GM11168 (cell line): ENCODE measurements around the gene NBEAL1.
"Not testable (repeated sequence)": the region's sequence is repeated elsewhere in the genome, so short reads cannot be mapped to it uniquely, and the experiment has no call there.

Experiments used
- in situ Hi-C: fragments of 300-500 bp; cut with MboI; formaldehyde crosslinking; loops from one replicate; pipeline ENCODE4 v1.12.0; 2022; ENCODE audit warnings: low sequenced_read_pairs; ENCODE audit not compliant: unreplicated experiment

Gene NBEAL1

GRCh38 chr2:203014456-203015199 lies at the start of gene NBEAL1:
Gene NBEAL1, plus strand, starts transcription at chr2:203014875. Its CDS starts 1,510 bp downstream, at chr2:203016385.
- in situ Hi-C loops, result no loop called here

GRCh38 chr2:202965810-202966460 lies 48.7 kb upstream of the NBEAL1 start:
- in situ Hi-C loops, result no loop called here

DNA sequence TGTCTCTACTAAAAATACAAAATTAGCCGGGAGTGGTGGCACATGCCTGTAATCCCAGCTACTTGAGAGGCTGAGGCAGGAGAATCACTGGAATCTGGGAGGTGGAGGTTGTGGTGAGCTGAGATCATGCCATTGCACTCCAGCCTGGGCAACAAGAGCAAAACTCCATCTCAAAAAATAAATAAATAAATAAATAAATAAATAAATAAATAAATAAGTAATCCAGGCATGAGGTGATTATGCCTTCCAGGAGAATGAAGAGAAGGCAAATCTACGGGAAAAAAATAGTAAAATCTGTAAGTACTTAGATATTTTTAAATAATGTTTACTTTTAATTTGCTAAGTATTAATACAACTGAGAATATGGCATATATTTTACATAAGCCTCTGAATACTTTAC lies 45.3 kb upstream of the NBEAL1 start:
- in situ Hi-C loops, result not testable (repeated sequence)

GRCh38 chr2:202976809-202977208 lies 37.9 kb upstream of the NBEAL1 start:
- in situ Hi-C loops, result no loop called here

DNA sequence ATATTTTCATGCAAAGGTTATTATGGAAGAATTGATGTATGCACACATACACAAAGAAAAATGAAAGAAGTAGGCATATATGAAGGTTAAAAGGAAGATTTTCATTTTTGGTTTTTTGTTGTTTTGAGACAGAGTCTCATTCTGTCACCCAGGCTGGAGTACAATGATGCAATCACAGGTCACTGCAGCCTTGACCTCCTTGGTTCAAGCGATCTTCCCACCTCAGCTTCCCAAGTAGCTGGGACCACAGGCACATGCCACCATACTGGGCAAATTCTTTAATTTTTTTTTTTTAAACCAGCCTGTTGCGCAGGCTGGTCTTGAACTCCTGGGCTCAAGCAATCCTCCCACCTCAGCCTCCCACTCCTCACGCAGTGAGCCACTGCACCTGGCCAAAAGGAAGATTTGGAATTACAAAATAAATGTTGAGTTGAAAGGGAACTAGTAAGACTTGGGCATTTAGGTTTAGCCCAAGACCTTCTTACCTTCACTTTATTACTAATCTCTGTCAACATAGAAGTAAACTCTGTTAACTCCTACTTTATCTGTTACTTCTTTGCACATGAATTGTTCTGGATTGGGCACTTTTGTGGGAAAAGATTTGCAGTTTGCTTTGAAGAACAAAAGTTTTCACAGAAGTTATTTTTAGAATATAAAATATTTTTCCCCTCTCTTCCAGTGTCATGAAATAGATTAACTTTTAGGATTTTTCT lies 31.7 kb upstream of the NBEAL1 start:
- in situ Hi-C loops, result no loop called here

DNA sequence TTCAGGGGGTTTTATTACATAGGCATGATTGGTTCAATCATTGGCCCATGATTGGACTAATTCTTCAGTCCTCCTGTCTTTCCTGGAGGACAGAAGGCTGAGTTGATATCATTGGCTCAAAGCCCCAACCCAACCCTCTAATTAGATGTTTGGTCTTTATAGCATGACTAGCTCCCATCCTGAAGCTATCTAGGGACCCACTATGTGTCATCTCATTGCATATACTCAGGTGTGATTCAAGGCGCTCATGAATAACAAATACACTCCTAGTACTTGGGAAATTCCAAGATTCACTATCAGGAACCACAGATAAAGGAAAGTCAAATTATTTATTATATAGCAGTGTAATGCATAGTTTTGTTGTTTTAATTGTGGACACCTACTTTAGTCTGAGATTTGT lies 24.9 kb upstream of the NBEAL1 start:
- in situ Hi-C loops, result no loop called here

GRCh38 chr2:202990501-202990900 lies 24.2 kb upstream of the NBEAL1 start:
- in situ Hi-C loops, result no loop called here

DNA sequence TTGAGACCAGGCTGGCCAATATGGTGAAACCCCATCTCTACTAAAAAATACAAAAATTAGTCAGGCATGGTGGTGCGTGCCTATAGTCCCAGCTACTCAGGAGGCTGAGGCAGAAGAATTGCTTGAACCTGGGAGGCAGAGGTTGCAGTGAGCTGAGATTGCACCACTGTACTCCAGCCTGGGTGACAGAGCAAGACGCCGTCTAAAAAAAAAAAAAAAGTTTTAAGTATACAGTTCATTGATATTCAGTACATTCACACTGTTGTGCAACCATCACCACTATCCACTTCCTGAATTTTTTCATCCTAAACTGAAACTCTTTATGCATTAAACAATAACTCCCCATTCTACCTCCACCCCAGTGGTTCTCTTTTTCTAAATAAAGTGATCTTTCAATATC lies 17.6 kb upstream of the NBEAL1 start:
- in situ Hi-C loops, result not testable (repeated sequence)

GRCh38 chr2:203002054-203002821 lies 12.4 kb upstream of the NBEAL1 start:
- in situ Hi-C loops, result no loop called here

DNA sequence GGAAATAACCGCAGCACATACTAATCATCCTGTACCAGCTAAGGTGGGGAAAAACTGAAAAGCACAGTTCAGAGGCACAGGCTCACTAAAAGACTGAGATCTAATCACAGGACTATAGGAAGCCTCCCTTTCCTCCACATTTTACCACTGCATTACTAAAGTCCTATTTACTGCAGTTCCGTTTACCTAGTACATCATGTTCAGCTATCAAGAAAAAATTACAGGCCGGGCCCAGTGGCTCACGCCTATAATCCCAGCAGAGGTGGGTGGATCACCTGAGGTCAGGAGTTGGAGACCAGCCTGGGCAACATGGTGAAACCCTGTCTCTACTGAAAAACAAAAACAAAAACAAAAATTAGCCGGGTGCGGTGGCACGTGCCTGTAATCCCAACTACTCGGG lies 11.0 kb upstream of the NBEAL1 start:
- in situ Hi-C loops, result no loop called here

- in situ Hi-C loops, result no loop called here
Measured at GRCh38 chr2:203016716-203017115, 2.0 kb downstream of the NBEAL1 start.

DNA sequence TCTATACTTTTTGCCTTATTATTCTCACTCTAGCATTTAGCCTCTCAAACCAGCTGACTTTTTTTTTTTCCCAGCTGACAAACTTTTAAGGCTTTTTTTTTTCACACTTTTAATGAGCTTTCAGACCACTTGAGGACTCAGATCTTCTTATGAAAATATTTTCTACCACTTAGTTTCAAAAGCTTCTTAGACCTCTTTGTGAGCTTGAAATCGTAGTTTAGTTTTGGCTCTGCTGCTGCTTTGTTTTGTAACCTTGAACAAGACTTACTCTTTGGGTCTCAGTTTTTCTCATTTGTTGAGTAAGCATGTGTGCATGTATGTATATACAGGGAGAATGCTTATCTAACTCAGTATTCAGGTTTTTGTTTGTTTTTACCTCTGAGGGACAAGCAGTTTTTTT lies 3.5 kb downstream of the NBEAL1 start:
- in situ Hi-C loops, result no loop called here

DNA sequence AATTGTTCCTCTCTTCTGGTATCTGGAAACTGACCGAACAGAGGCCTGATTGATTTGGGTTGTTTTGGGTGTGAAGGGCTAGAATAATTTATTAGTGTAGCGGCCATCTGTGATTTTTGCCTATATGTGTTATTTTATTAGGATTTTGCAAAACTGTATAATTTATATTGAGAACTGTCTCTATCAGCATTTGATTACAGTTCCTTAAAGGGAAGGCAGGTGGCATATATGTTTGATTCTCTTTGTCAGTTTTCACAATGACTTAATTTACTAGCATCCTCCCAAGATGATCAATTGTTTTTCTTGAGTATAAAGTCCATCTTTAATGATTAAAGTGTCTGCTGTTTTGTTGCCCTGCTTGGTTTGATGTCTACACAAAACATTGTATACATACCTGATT lies 4.5 kb downstream of the NBEAL1 start:
- in situ Hi-C loops, result no loop called here

- in situ Hi-C loops, result no loop called here
Measured at GRCh38 chr2:203021991-203022390, 7.3 kb downstream of the NBEAL1 start.

GRCh38 chr2:203022751-203023150 lies 8.1 kb downstream of the NBEAL1 start:
- in situ Hi-C loops, result no loop called here

DNA sequence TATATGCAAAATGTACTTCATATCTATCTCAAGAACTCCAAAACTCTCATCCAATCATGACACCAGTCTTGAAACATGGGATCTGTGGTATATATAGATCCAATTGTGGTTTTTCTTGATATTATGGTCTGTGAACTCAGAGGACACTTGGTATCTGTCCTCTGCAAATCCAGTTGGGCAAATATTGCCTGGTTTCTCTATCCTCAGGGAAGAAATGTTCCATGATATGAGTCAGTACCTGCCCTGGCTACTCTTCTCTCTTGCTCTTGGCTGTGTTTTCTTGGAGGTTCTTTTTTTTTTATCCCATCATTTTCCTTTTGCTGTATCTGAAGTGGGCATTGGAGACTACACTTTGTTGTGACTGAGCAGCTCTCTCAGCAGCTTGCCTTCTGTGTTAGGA lies 10.9 kb downstream of the NBEAL1 start:
- in situ Hi-C loops, result no loop called here

- in situ Hi-C loops, result no loop called here
Measured at GRCh38 chr2:203030545-203030944, 15.9 kb downstream of the NBEAL1 start.

GRCh38 chr2:203030991-203031390 lies 16.3 kb downstream of the NBEAL1 start:
- in situ Hi-C loops, result no loop called here

- in situ Hi-C loops, result no loop called here
Measured at GRCh38 chr2:203033395-203033794, 18.7 kb downstream of the NBEAL1 start.

DNA sequence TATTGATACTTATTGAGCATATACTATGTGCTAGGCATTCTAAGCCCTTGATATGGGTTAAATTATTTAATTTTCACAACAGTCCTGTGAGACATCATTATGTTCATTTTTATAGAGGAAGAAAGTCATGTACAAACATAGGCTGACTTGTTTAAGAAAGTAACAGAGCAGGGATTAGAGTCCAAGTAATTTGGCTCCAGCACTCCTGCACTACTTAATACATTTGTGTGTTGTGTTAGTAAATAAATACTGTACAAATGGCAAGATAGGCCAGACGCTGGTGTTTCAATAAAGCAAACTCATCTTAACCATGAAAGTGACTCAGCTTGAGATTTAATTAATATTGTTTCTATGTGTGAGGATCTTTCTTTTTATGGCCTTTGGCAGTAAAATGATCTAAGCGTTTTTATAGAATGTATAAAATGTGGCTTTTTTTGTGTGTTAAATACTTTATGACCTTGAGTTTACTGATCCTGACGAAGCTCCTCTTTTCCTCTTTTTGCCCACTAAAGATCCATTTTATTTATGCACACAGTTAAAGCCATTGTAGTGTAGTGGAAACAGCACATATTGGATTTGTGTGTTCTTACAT lies 21.3 kb downstream of the NBEAL1 start:
- in situ Hi-C loops, result no loop called here
